HG03342 (cell line): ENCODE measurements around the gene RALGAPA2.

Experiments used
- ATAC-seq: cut with Tn5 transposase; IDR thresholded peaks from one replicate; pipeline ENCODE4 v1.9.1; 2021; ENCODE audit warnings: mild to moderate bottlenecking, moderate library complexity; ENCODE audit not compliant: unreplicated experiment

RALGAPA2 gene

DNA sequence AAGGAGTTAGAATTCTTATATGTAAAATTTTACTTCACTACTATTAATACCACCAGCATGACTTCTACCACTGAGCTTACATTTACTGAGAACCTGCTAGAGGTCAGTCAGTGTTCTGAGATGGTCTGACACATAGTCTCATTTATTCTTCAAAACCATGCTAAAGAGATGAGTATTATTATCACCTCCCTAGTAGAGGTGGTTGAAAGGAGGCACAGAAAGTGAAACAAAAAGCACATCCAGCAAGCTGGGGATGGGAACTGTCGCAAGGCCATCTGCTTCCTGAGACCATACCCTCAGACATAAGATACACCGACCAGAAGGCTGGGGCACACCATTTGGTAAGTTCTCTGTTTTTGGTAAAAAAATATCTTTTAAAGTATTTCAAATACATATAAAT is 206.9 kb downstream of the RALGAPA2 start:
- no peak for ATAC-seq

DNA sequence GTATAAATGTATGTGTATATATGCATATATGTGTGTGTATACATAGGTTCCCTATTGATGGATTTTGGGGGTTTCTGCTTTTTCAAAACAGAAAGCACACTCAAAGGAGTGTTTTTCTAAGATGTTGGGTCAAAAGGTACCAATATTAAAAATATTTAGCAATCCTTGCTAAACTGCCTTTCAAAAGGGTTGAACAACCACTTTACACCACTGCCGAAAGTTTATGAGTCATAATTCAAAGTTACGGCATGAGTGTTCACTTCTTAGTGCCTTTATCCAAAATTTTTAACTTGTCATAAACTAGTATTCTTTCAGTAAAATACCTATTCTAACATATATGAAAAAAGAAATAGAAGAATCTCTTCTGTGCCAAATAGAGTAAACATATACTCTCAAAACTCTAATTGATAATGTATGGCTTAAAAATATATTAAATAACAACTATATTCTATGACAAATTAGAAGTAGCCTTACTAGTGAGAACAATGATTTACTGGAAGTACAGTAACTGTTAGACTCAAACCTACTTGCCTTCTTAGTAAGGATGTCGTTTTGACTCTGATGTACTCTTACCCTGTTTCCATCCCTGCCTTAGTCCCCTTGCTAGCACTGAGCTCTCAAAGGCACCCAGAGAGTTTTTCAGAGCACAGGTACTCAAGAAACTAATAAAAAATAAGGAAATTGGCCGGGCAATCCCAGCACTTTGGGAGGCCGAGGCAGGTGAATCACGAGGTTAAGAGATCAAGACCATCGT is 208.5 kb downstream of the RALGAPA2 start:
- ATAC-seq, result no peak

DNA sequence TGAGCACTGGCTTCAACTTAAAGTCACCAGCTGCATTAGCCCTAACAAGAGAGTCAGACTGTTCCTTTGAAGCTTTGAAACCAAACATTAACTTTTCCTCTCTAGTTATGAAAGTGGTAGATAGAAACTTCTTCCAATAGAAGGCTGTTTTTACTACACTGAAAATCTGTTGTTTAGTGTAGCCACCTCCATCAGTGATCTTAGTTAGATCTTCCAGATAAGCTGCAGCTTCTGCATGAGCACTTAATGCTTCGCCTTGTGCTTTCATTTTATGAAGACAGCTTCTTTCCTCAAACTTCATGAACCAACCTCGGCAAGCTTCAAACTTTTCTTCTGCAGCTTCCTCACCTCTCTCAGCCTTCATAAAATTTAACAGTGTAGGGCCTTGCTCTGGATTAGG is 211.3 kb downstream of the RALGAPA2 start:
- ATAC-seq, result no peak

DNA sequence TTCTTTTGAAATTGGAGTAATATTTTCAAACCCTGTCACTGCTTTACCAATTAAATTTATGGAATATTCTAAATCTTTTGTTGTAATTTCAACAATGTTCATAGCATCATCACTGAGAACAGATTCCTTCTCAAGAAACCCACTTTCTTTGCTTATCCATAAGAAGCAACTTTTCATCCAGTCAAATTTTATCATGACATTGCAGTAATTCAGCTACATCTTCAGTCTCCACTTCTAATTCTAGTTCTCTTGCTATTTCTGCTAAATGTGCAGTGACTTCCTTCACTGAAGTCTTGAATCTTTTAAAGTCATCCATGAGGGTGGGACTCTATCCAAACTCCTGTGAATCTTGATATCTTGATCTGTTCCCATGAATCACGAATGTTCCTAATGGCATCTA is 212.1 kb downstream of the RALGAPA2 start:
- ATAC-seq, result no peak

DNA sequence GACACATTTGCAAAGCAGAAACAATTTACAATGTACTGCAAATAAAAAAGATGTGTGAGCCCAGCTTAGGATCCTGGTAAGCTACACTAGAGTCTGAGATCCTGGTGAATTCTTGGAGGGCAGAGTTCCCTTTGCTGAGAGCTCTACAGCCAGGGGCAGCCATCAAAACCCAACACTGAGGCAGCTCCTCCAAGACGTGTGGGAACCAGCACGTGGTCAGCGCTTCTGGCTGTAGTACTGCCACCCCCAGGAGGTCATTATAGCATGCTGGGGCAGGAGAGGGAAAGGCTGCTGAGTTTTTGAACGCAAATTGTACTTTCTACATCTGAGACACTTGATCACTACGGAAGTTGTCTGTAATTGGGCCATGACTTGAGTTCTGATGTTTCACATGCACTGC is 213.0 kb downstream of the RALGAPA2 start:
- ATAC-seq, result no peak

DNA sequence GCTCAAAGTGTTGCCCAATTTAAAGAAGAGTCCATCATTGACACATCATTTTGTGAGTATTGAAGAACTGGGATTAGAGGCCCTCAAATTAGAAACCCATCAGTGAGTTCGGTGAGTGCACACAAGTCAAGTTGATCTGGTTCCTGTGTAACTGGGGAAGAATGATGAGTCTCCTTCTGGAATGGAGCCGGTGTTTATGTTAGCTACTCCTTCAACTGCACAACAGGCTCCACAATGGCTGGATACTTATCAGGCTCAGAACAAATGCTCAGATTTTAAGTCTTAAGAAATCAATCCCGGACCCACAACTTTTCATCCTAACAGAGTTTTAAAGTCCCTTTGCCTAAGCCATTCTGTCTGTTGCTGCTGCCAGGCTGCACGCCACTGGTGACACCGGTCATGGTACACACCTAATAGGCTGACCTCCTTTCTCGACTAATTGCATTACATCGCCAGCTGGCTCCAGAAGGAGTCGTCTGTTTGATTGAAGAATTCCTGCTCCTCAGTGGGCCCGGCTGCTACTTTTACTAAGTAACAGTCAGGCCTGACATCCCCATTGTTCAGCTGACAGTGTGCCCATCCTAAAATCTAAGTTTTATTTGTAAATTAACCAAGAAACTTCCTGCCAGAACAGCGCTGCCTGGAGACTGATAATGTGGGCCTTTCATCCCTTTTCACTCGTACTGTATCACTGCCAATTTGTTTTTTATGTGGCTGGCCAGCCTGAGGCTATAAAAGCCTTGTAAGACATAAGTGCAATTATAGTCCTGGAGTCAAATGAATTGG is 214.2 kb downstream of the RALGAPA2 start:
- ATAC-seq, result no peak

DNA sequence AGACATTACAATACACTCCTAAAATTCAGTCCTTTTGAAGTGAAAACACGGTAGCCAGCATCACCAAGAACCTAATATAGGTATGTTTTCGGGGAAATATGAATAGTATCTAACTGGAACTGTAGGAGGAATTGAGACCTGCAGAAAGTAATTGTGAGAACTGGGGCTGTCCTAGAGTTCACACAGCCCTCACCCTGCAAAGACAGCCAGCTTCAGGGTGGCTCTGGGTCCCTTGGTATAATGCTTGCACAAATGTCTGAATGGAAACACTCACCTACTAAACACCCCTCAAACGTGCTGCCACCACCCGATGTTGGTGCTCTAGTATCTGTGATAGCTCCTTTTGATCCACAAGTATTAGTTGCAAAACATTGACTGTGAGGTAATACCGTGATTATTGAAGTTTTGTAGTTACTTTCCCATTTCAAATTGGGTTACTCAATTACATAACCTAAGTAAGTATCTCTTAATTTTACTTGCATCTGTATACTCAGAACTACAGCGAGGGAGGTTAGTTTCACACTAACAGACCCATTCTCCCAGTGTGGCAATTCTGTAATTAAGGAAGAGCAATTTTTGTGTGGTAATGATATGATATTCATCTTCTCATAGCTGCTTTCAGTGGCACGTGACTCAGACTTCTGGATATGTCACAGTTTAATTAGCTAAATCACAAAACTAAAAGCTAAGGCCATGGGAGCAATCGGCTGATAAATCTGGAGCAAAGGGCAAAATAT is 215.0 kb downstream of the RALGAPA2 start:
- ATAC-seq, result no peak

DNA sequence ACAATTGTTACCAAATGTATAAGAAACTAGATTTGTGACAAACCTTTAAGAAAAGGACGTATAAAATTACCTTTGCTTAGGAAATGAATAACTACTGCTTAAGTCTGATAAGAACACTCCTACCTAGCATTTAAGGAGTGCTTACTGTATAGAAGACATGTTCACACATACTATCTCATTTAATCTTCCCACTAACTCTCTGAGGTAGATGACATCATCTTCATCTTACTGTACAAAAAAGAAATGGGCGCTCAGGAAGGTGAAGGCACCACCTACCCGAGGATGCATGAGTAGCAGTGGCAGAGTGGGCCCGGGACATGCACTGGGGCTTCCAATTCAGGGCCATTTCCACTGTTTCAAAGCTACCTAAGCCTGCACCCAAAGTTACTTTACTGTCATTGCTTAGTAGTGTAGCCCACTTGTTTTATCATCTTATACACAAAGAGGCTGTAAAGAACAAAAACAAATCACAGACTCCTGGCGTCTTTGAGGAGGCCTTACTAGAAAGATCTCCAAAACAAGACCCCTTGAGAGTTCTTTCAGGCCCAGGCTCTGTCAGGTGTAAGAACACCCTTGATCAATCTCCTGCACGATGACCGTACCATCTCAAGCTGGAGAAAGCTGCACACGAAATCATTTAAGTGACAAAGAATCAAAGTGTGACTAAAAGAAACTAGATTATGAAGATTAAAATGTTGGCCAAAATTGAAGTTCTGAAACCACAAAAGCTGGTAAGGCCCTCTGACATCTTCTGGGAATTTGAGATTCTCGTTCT is 216.5 kb downstream of the RALGAPA2 start:
- ATAC-seq, result no peak

DNA sequence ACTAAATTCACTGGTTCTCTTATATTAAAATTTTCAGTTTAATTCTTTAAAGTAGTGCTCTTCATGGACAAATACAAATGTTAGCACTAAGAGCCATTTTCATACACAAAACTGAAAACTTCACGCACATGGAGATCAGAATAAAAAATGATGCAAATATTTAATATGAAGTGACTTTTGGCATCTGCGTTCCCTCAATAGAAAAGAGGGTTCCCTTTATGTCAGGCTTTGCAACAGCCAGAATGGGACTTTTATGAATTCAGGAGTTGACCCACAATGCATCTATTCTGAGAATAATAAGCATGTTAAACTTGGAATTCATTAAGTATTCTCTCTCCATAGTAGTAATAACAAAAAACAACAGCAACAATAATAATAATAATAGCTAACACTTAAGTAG is 218.7 kb downstream of the RALGAPA2 start:
- ATAC-seq, result no peak

DNA sequence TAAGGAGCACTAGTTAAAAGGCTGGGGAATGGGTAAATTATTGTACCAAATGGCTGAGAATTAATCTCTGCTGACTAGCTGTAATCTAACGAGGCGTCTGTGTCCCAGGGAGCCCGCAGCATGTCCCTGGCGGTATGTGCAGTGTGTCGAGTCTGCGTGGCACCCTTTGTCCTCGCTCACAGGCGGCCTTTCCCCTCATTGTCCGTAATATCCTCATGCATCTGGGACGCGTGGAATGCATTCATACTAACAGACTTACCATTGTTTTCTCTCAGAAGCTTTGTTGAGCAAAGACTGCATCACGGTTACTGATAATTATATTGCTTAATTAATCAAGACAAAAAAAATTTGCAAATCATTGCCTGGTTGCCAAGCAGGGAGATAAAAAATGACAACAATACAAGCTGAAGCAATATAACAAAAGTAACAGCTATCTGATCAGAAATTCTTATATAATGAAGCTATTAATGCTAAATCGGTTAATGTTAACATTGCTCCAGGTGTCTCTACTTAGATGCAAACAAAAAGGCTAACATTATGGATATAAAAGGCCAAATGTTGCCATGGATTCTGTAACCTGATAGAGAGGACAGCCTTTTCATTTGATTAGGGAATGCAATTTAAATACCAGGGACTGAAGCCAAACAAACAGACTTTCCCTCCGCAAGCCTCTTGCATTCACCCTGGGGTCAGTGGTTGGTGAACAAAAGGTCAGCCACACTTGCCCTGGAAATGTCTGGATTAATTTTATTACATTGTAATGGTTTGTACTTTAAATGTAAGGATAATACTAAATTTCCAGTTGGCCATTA is 219.7 kb downstream of the RALGAPA2 start:
- no peak for ATAC-seq

DNA sequence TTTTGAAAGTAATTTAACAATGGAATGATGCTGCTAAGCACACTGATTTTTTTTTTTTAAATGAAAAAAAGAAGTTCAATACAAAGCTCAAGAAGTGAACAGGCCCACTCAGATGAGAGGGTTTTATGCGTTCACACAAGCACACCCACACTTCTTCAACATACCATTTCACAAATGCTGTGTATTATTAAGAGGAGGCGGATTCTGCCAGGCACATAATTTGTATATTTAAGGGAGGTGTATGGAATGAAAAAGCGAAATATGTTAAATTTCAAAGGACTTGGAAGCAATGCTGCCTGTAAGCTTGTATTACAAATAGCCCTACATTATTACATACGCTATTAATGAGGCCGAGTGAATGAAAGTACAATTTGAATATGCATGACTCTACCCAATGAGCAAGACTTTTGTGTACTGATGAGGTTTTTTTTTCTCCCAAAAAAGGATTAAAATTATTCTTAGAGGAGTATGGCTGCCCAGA is 220.6 kb downstream of the RALGAPA2 start:
- no peak for ATAC-seq

DNA sequence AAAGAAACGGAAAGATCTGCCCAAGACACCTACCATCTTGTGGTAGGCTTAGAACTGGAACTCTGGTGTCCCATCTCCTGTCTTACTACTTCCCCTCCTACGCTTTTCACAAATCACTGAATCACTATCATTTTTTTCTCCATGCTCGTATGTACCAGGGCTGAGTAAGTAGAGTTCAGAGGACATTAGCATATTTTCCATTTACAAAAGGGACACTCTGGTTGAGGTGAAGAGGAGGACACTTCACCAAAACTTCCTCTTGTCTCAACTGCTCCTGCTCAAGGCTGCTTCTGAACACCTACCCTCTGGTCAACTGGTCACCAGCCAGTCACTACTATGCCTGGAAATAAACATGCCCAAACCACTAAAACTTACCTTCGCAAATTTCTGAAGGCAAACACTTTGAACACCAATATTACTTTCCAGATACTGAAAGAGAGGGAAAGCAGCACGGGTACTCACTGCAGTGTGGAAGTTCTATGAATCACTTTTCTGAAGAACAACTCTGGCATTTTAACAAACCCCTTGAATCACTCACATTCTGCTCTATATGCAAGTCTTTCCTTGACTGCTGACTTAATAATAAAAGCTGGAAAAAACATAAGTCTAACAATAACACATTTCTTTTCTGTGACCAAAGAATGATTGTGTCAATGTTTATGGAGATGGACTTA is 221.2 kb downstream of the RALGAPA2 start:
- no peak for ATAC-seq

DNA sequence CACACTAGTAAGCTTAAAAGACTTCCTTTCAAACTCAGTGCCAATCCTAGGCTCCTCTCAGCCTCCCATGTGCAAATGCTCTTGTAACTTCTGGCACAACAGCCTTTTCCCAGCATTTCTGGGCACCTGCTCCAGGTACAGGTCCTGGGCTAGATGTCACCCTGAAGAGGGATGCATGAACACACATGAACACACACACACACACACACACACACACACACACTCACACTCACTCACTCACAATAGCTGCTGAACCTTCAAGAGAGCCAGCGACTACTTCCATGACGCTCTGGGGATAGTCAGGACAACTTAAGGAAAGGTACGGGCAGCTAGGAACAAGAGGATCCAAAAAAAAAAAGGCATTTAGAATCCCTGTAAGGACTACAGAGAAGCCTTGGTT is 221.8 kb downstream of the RALGAPA2 start:
- ATAC-seq, result no peak

DNA sequence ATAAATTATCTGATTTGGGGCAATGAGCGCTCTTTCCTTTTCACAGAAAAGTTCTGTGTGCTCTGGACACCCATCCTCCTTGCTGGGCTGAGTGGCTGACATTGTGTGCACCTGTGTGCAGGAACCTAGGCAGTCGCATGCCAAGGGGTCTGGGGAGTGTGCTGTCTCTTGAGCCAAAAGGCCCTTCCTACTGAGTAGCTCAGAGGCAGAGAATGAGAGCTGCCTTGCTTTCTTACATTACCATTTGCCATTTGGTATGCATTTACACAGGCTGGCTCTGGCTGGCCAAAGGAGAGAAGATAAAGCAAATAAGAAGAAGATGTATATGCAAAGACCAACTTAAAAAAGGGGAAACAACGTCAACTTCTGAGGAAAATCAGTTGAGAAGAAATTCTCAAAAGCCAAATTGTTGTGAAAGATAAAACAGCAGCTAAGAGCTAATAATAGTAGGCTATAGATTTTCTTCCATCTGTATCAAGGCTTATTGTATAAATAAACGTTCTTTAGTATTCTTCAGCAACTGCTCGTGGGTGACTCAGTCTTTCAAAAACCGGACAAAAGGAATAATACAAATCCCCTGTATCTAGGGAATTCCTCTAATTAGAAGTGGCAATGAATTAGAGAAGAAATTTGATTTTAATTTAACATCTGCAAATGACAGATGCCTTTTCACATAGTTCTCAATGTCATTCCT is 222.6 kb downstream of the RALGAPA2 start:
- ATAC-seq, result peak; percentile 32

DNA sequence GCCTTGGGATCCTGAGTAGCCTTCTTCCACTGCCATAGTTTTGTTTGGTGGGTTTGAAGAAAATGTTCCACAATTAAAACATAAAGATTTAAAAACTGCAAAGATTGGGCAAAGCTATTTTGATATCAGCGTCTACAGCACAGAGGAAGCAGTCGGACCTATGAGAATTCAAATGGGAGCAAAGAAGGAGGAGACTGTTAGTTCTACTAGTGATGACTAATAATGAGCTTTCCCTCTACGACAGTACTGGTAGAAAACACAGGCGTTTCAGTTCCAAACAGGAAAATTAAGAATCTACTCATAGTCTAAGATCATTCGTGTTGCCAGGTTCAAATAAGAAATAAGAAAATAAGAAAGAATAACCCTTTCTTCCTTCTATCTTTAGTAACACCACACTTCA is 223.4 kb downstream of the RALGAPA2 start:
- peak; percentile 87 for ATAC-seq

DNA sequence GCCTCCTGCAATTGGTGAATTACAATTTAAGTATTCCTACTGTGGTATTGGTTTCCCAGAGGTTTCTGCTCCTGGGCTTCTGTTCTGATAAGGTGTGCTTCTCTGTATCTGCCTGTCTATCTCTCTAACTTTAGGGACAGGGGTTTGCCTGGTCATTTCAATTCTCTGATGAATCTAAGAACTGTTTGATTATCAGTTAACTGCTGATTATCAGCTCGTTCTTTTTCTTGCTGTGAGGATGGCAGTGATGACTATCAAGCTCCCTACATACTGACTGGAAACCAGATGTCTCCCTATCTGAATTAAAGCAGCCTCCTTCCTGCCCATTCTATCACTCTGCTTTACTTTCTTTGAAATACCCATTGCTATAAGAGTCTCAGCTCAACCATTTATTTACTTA is 224.1 kb downstream of the RALGAPA2 start:
- no peak for ATAC-seq

DNA sequence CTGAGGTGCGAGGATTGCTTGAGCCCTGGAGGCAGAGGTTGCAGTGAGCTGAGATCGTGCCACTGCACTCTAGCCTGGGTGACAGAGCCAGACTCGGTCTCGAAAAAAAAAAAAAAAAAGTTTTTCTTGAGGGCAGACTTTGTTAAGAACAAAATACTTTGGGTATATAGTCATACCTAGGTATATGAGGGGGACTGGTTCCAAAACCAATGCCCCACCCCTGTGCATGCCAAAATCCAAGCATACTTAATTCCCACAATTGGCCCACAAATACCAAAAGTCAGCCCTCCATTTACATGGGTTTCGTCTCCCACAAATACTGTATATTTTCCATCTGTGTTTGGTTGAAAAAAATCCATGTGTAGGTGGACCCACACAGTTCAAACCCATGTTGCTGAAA is 224.6 kb downstream of the RALGAPA2 start:
- ATAC-seq, result no peak

DNA sequence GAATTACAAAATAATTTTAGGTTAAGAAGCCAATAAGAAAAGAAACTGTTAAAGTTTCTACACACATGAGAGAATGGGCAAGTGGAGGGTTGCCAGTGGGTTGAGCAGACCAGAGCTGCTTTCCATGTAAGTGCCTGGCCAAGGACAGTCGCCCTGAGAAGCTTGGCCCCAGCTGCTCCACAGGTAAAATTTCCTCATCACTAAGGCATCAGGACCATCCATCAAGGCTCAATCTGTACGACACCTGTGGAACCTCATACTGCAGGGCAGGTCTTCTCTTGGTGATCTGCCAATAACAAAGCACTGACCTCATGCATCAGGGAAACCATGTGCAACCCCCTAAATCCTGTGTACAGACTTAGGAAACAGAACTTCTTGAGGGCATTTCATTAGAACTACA is 229.1 kb downstream of the RALGAPA2 start:
- ATAC-seq, result no peak

DNA sequence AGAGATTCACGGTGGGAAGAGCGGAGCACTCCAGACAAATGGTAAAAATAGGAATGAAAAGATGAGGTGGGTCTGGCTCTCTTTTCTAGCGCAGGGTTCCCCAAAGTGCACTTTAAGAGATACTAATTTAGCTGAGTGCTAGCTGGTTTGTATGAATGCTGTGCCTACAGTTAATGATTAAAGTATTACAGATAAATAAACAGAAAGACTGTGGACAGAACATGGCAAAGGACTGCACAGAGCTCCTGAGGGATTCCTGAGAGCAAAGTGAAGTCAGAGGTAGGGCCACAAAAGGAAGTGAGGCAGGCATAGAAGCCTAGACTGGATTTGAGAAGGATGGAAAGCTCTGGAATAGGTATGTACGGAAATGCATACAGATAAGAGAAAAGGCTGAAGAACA is 230.0 kb downstream of the RALGAPA2 start:
- ATAC-seq, result no peak
